ENCODE results near the gene SLC25A34. TPM values are rescaled to one million over a fixed set of nuclear protein-coding genes. Genes with fewer than 3 reads are reported as not detected.
"Not testable (repeated sequence)": the region's sequence is repeated elsewhere in the genome, so short reads cannot be mapped to it uniquely, and the experiment has no call there.

Gene SLC25A34
- polyA plus RNA-seq, 3 donors, result 0.08 to 2.7 (median 0.61) TPM

GRCh38 chr1:15696956-15697521 lies 39.0 kb upstream of the SLC25A34 start:
- 0% methylated on average over 2 of the region's 10 CpGs for WGBS (ENCODE audit: insufficient coverage)
- H3K79me2 ChIP-seq (ENCODE audit: insufficient read depth, low read length), result peaks cover 91% of the 10 kb centered on the region
- H3K27me3 Mint-ChIP-seq (ENCODE audit: low read depth in 3 of 3), result peaks cover 0 to 4% (median 1%) of the 10 kb centered on the region in 3 donors
- peak overlapping the region; percentile 87 to 92 for H3K27ac ChIP-seq (ENCODE audit: low read depth in 1 of 2, low read length in 2 of 2)
- peak overlapping the region; percentile 22 to 66 (median 27) for H3K4me3 ChIP-seq (replicated peaks in 1 of 3; ENCODE audit: low read depth in 2 of 3, low read length in 3 of 3)
- H3K9ac ChIP-seq (ENCODE audit: insufficient read depth, low read length, poor library complexity, severe bottlenecking), result peak overlapping the region; percentile 57
- H3K36me3 ChIP-seq (replicated peaks in 1 of 2; ENCODE audit: control insufficient read depth in 1 of 2, insufficient read depth in 2 of 2, low read length in 2 of 2), result peaks cover 6 to 9% of the 10 kb centered on the region in 2 donors
- H3K9me3 ChIP-seq (replicated peaks in 1 of 2; ENCODE audit: control insufficient read depth in 1 of 2, insufficient read depth in 1 of 2, low read length in 2 of 2), result no peaks in the 10 kb centered on the region
- peaks cover 93% of the 10 kb centered on the region for H4K20me1 ChIP-seq (ENCODE audit: insufficient read depth, low read length)
- peak overlapping the region; percentile 74 for H3K4me2 ChIP-seq (replicated peaks; ENCODE audit: extremely low read depth, low read length, poor library complexity, severe bottlenecking)
- peak; percentile 79 to 87 (median 85) for DNase-seq
- H3K4me1 Mint-ChIP-seq, result peaks cover 31% of the 10 kb centered on the region
- no peak overlapping the region for H2AFZ ChIP-seq (ENCODE audit: insufficient read depth, low read depth, low read length, poor library complexity, severe bottlenecking)
- H3K36me3 Mint-ChIP-seq, result peaks cover 16 to 44% of the 10 kb centered on the region in 2 donors
- no peaks in the 10 kb centered on the region for H3K27me3 ChIP-seq (ENCODE audit: control insufficient read depth in 2 of 2, insufficient read depth in 2 of 2, low read length in 2 of 2)
- H3K4me3 Mint-ChIP-seq, result peak overlapping the region; percentile 71 to 87
- intact Hi-C loops (cut with micrococcal nuclease), result no loop called here
- H3K27ac Mint-ChIP-seq, result peak overlapping the region; percentile 87 to 96 (median 94)
- peaks cover 22 to 27% of the 10 kb centered on the region in 2 donors for H3K4me1 ChIP-seq (ENCODE audit: control insufficient read depth in 1 of 2, insufficient read depth in 2 of 2, low read length in 2 of 2)
- no peak for TF ChIP-seq CTCF (IDR thresholded peaks at IDR 0.05)
- peaks cover 0 to 2% (median 0%) of the 10 kb centered on the region in 7 donors for H3K9me3 Mint-ChIP-seq

GRCh38 chr1:15698201-15698600 lies 37.9 kb upstream of the SLC25A34 start:
- no peak for TF ChIP-seq CTCF (IDR thresholded peaks at IDR 0.05)
- WGBS (ENCODE audit: insufficient coverage), result no CpG with 5 or more reads among the region's 2 CpGs
- H3K36me3 ChIP-seq (replicated peaks in 1 of 2; ENCODE audit: control insufficient read depth in 1 of 2, insufficient read depth in 2 of 2, low read length in 2 of 2), result peaks cover 6 to 9% of the 10 kb centered on the region in 2 donors
- H3K4me3 ChIP-seq (replicated peaks in 1 of 3; ENCODE audit: low read depth in 2 of 3, low read length in 3 of 3), result no peak overlapping the region
- H3K27ac Mint-ChIP-seq, result peak overlapping the region in 1 of 7 donors; percentile 20
- no peak overlapping the region for H3K4me2 ChIP-seq (replicated peaks; ENCODE audit: extremely low read depth, low read length, poor library complexity, severe bottlenecking)
- peaks cover 90% of the 10 kb centered on the region for H3K79me2 ChIP-seq (ENCODE audit: insufficient read depth, low read length)
- H3K9me3 ChIP-seq (replicated peaks in 1 of 2; ENCODE audit: control insufficient read depth in 1 of 2, insufficient read depth in 1 of 2, low read length in 2 of 2), result no peaks in the 10 kb centered on the region
- no peak overlapping the region for H3K9ac ChIP-seq (ENCODE audit: insufficient read depth, low read length, poor library complexity, severe bottlenecking)
- no peaks in the 10 kb centered on the region for H3K27me3 ChIP-seq (ENCODE audit: control insufficient read depth in 2 of 2, insufficient read depth in 2 of 2, low read length in 2 of 2)
- H3K27me3 Mint-ChIP-seq (ENCODE audit: low read depth in 3 of 3), result peaks cover 0 to 4% (median 1%) of the 10 kb centered on the region in 3 donors
- peaks cover 0 to 2% (median 0%) of the 10 kb centered on the region in 7 donors for H3K9me3 Mint-ChIP-seq
- H3K27ac ChIP-seq (ENCODE audit: low read depth in 1 of 2, low read length in 2 of 2), result peak overlapping the region in 1 of 2 donors; percentile 87
- H3K4me1 Mint-ChIP-seq, result peaks cover 30% of the 10 kb centered on the region
- peaks cover 22 to 27% of the 10 kb centered on the region in 2 donors for H3K4me1 ChIP-seq (ENCODE audit: control insufficient read depth in 1 of 2, insufficient read depth in 2 of 2, low read length in 2 of 2)
- intact Hi-C loops (cut with micrococcal nuclease), result no loop called here
- H3K36me3 Mint-ChIP-seq, result peaks cover 14 to 43% of the 10 kb centered on the region in 2 donors
- DNase-seq, result no peak
- H4K20me1 ChIP-seq (ENCODE audit: insufficient read depth, low read length), result peaks cover 93% of the 10 kb centered on the region
- H3K4me3 Mint-ChIP-seq, result no peak overlapping the region
- no peak overlapping the region for H2AFZ ChIP-seq (ENCODE audit: insufficient read depth, low read depth, low read length, poor library complexity, severe bottlenecking)

GRCh38 chr1:15699321-15699720 lies 36.7 kb upstream of the SLC25A34 start:
- H3K9me3 Mint-ChIP-seq, DNase-seq: not testable (repeated sequence)

More at GRCh38 chr1:15699321-15699720, 36.7 kb upstream of the SLC25A34 start:
- H3K36me3 ChIP-seq (replicated peaks in 1 of 2; ENCODE audit: control insufficient read depth in 1 of 2, insufficient read depth in 2 of 2, low read length in 2 of 2); H3K27me3 ChIP-seq (ENCODE audit: control insufficient read depth in 2 of 2, insufficient read depth in 2 of 2, low read length in 2 of 2); intact Hi-C loops (cut with micrococcal nuclease); H3K9ac ChIP-seq (ENCODE audit: insufficient read depth, low read length, poor library complexity, severe bottlenecking); H3K27me3 Mint-ChIP-seq (ENCODE audit: low read depth in 3 of 3); H3K4me3 ChIP-seq (replicated peaks in 1 of 3; ENCODE audit: low read depth in 2 of 3, low read length in 3 of 3); H3K4me3 Mint-ChIP-seq; H3K9me3 ChIP-seq (replicated peaks in 1 of 2; ENCODE audit: control insufficient read depth in 1 of 2, insufficient read depth in 1 of 2, low read length in 2 of 2); H2AFZ ChIP-seq (ENCODE audit: insufficient read depth, low read depth, low read length, poor library complexity, severe bottlenecking); H3K4me2 ChIP-seq (replicated peaks; ENCODE audit: extremely low read depth, low read length, poor library complexity, severe bottlenecking); H3K27ac ChIP-seq (ENCODE audit: low read depth in 1 of 2, low read length in 2 of 2); H3K27ac Mint-ChIP-seq: not testable (repeated sequence)
- Histone ChIP-seq H4K20me1 (ENCODE audit: insufficient read depth, low read length) (peaks cover 93% of the 10 kb centered on the region), H3K79me2 (ENCODE audit: insufficient read depth, low read length) (peaks cover 90% of the 10 kb centered on the region), H3K4me1 (ENCODE audit: control insufficient read depth in 1 of 2, insufficient read depth in 2 of 2, low read length in 2 of 2) (peaks cover 22 to 27% of the 10 kb centered on the region in 2 donors)
- WGBS (ENCODE audit: insufficient coverage), result no CpG with 5 or more reads among the region's 4 CpGs
- peaks cover 15 to 35% of the 10 kb centered on the region in 2 donors for H3K36me3 Mint-ChIP-seq
- H3K4me1 Mint-ChIP-seq, result peaks cover 37% of the 10 kb centered on the region
